Stomach smooth muscle (tissue), 2 donors: Measurements from ENCODE around the gene PLCD3.
A peak's percentile ranks its signal among the peaks of the same experiment; 100 is the strongest.

Experiments
- H3K27ac ChIP-seq: one replicate; pipeline ENCODE4 v1.7.0; 2013; ENCODE audit warnings: mild to moderate bottlenecking, low read length, inconsistent platforms
- H3K27me3 ChIP-seq, 2 donors: one replicate each; pipeline ENCODE4 v1.7.0; 2013; ENCODE audit warnings: low read length in 2 of 2; ENCODE audit not compliant: insufficient read depth in 2 of 2, control insufficient read depth in 1 of 2
- H3K36me3 ChIP-seq, 2 donors: one replicate each; pipeline ENCODE4 v1.7.0; 2013; ENCODE audit warnings: low read length in 2 of 2; ENCODE audit not compliant: control insufficient read depth in 2 of 2, insufficient read depth in 2 of 2
- H3K4me1 ChIP-seq: one replicate; pipeline ENCODE4 v1.7.0; 2013; ENCODE audit warnings: low read length; ENCODE audit not compliant: control insufficient read depth, insufficient read depth
- H3K4me3 ChIP-seq, 2 donors: one replicate each; pipeline ENCODE4 v1.7.0; 2013; ENCODE audit warnings: low read length in 2 of 2
- H3K9ac ChIP-seq, 2 donors: one replicate each; pipeline ENCODE4 v1.7.0; 2013; ENCODE audit warnings: low read length in 2 of 2, mild to moderate bottlenecking in 1 of 2
- H3K9me3 ChIP-seq, 2 donors: one replicate each; pipeline ENCODE4 v1.7.0; 2013; ENCODE audit warnings: low read length in 2 of 2; ENCODE audit not compliant: control insufficient read depth in 2 of 2
- donor health status: healthy.
- donor health status: Pancreatic carcinoma.

Gene PLCD3

GRCh38 chr17:45104907-45105624, 27.2 kb downstream of the PLCD3 start:
- H3K27ac ChIP-seq: no peak overlapping the region
- no peak overlapping the region for H3K4me3 ChIP-seq
- H3K9ac ChIP-seq: no peak overlapping the region
- peaks cover 30% of the 10 kb centered on the region for H3K4me1 ChIP-seq
- H3K9me3 ChIP-seq: no peaks in the 10 kb centered on the region
- H3K36me3 ChIP-seq: peaks cover 57 to 60% of the 10 kb centered on the region in 2 donors
- H3K27me3 ChIP-seq: no peaks in the 10 kb centered on the region

GRCh38 chr17:45104497-45104896, 27.8 kb downstream of the PLCD3 start:
- Histone ChIP-seq H3K27me3 (no peaks in the 10 kb centered on the region), H3K27ac (no peak overlapping the region), H3K36me3 (peaks cover 60% of the 10 kb centered on the region in 2 donors), H3K4me3 (no peak overlapping the region), H3K9ac (no peak overlapping the region), H3K9me3 (no peaks in the 10 kb centered on the region), H3K4me1 (peaks cover 30% of the 10 kb centered on the region)

DNA sequence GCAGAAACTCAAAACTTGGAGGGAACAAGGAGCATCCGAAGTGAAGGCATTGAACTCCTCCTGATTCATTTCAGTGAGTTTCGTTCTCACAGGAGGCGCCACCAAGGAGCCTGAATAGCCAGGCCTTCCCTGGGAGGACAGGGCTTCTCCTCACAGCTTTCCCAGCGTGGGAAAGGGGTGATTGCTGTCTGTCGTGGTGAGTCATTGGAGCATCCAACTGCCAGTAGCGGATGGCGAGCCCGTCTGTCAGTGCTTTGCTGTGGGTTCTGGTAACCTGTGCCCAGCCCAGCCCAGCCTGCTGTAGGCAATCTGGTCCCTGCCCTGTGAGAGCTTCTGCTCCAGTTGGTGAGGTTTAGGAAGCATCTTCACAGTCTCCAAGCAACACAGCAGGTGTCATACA, 28.3 kb downstream of the PLCD3 start:
- Histone ChIP-seq H3K36me3 (peaks cover 62 to 63% of the 10 kb centered on the region in 2 donors), H3K27me3 (no peaks in the 10 kb centered on the region), H3K4me1 (peaks cover 29% of the 10 kb centered on the region), H3K4me3 (no peak overlapping the region), H3K27ac (no peak overlapping the region), H3K9me3 (no peaks in the 10 kb centered on the region), H3K9ac (no peak overlapping the region)

DNA sequence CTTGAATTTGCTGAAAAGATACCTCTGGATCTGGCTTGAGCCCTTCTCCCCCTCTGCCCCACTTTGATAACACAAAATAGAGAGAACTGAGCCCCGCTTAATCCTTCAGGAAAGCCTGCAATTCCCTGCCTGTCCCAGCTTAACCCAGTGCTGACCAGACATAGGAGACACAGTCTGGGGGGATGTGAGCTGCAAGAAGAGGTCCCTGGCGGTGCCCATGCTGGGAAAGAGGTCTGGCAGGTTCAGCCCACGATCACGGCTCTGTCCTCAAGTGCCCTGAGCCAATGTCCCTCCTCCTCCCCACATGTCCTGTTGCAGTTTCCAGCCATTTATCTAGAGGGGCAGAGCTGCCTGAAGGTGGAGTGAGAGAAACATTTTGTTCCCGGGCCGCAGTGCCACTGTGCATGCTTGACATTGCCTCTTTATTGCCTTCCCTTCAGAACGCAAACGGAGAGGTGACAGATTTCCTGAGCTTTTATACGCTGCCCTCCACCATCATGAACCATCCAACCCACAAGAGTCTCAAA, 29.0 kb downstream of the PLCD3 start:
- H3K27ac ChIP-seq: no peak overlapping the region
- peaks cover 63 to 64% of the 10 kb centered on the region in 2 donors for H3K36me3 ChIP-seq
- H3K4me1 ChIP-seq: peaks cover 34% of the 10 kb centered on the region
- H3K4me3 ChIP-seq: no peak overlapping the region
- no peaks in the 10 kb centered on the region for H3K27me3 ChIP-seq
- H3K9ac ChIP-seq: no peak overlapping the region
- no peaks in the 10 kb centered on the region for H3K9me3 ChIP-seq

DNA sequence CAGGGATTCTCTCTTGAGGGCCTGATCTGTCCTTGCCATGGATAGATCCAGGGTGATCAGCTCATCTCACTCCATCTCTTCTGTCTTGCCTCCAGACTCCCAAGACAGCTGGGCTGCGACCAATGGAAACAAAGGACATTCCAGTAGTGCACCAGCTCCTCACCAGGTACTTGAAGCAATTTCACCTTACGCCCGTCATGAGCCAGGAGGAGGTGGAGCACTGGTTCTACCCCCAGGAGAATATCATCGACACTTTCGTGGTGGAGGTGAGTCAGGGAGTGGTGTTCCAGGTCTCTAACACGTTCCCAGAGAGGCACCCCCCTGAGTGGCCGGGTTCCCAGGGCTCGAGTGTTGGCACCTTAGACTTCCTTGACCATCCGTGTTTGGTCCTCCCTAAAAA, 29.5 kb downstream of the PLCD3 start:
- no peak overlapping the region for H3K4me3 ChIP-seq
- H3K9ac ChIP-seq: no peak overlapping the region
- H3K9me3 ChIP-seq: no peaks in the 10 kb centered on the region
- H3K27ac ChIP-seq: no peak overlapping the region
- H3K27me3 ChIP-seq: no peaks in the 10 kb centered on the region
- peaks cover 33% of the 10 kb centered on the region for H3K4me1 ChIP-seq
- H3K36me3 ChIP-seq: peaks cover 66% of the 10 kb centered on the region in 2 donors

DNA sequence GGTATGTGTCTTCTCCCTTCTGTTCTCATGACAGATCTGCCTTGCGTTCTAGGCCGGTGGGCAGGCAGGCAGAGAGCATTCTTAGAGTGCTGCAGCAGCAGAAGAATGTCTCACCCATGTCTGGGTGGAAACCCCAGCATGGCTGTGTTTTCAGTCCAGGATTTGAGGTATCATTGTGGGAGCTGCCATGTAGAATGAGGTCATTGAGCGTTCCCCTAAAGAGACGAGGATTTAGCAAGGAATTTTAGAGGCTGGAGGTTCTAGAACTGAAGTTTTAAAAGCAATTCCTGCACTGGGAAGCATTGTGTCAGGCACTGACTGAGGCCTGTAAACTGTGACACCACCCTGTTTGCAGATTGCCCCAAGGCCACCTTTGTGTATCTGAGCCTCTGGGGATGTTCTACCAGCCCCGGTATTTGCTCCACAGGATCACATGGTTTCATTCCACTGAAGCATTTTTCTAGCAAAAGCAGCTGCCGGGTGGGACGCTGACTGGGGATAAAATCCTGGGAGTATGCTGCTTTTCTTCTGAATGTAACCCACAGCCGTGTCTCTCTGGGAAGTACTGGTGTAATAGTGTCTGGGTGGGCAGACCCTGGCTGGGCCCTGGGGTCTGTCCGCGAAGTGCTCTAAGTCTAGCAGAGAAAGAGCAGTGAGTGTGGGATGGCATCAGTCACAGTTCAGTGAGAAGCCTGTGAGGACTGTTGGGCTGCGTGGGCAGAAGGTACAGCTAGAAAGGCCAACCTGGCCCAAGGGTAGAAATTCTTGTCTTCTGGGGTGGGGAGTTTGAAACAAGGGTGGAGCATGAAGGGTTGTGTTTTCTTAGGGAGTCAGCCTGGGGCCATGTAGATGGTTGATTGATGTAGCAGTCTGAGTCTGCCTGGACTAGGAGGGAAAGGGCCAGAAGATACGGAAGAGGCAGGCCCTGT, 30.2 kb downstream of the PLCD3 start:
- no peak overlapping the region for H3K27ac ChIP-seq
- no peaks in the 10 kb centered on the region for H3K9me3 ChIP-seq
- peaks cover 30% of the 10 kb centered on the region for H3K4me1 ChIP-seq
- no peak overlapping the region for H3K9ac ChIP-seq
- H3K27me3 ChIP-seq: no peaks in the 10 kb centered on the region
- peaks cover 69 to 71% of the 10 kb centered on the region in 2 donors for H3K36me3 ChIP-seq
- H3K4me3 ChIP-seq: no peak overlapping the region

DNA sequence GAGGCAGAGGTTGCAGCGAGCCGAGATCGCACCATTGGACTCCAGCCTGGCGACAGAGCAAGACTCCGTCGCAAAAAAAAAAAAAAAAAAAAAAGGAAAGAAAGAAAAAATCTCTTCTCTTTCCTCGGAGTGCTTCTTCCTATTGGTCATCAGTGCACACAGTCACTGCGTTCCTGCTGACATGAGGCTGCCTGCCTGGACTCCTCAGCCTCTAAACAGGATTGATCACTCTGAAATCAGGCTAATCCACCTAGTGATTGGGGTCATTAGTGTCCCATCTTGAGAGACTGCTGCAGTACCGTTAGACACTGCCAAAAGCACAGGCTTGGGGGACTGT, 30.8 kb downstream of the PLCD3 start:
- H3K9me3 ChIP-seq: no peaks in the 10 kb centered on the region
- H3K36me3 ChIP-seq: peaks cover 69 to 70% of the 10 kb centered on the region in 2 donors
- no peaks in the 10 kb centered on the region for H3K27me3 ChIP-seq
- no peak overlapping the region for H3K4me3 ChIP-seq
- no peak overlapping the region for H3K27ac ChIP-seq
- no peak overlapping the region for H3K9ac ChIP-seq
- peaks cover 24% of the 10 kb centered on the region for H3K4me1 ChIP-seq

DNA sequence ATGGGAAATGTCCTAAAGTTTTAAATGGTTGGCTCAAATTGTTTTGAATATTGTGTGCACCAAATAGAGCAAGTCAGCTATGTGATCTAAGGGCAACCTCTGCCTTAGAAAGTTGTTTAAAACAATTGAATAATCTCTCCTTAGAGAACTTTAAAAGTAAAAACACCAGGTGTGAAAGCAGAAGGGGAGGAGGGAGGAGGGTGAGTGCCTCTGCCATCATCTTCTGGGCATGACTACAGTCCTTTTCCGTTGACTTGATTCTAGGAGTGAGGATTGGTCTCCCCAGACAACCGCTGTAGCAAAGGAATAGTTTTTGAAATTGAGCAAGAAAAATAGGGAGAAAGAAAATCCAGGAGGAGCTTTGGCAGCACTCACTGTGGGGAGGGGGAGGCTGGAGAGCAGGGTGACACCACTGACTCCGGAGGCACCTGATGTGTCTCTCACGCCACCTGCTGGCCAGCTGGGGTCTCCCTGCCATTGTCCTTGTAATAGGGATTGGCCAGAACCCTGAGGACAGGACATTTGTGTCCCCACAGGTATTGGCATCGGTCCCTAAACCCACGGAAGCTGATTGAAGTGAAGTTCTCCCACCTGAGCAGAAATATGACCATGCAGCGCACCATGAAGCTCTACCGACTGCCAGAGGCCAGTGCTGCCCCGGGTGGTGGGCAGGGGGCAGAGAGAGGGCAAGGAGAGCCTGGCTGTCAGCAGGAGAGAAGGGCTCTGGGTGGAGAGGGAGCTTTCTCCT, 33.3 kb downstream of the PLCD3 start:
- Histone ChIP-seq H3K27me3 (no peaks in the 10 kb centered on the region), H3K36me3 (peaks cover 56 to 63% of the 10 kb centered on the region in 2 donors), H3K27ac (peak overlapping the region; percentile 24), H3K9me3 (no peaks in the 10 kb centered on the region), H3K4me1 (peaks cover 25% of the 10 kb centered on the region), H3K9ac (no peak overlapping the region), H3K4me3 (no peak overlapping the region)

DNA sequence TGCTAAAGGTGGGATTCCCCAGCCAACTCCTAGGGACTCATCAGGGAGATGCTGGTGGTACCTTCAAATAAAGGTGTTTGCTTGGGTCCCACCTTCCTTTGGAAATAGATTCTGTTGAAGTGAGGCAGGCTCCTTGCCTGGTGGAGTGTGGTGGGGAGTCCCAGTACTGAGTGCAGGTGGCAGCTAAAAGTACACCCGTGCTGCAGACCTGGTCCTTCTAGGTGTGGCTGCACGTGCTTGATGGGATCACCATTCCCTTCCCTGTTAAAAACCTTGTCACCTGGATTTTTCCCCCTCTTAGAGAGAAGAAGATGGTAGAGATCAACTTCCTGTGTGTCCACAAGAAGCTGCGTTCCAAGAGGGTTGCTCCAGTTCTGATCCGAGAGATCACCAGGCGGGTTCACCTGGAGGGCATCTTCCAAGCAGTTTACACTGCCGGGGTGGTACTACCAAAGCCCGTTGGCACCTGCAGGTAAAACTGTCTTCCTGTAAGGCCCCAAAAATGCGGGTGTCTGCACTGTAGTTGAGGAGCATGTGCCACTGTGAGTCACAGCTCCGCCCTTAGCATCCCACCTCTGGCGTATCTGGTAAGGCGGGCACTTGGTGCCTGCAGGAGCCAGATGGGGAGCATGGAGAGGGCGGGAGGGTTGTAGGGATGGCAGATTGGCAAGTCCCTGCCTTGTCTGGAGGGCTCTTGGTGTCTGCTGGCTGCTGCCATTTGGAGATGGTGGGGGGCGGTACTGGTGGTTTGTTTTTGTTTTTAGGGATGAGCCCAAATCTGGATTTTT, 34.0 kb downstream of the PLCD3 start:
- Histone ChIP-seq H3K9ac (no peak overlapping the region), H3K27ac (peak overlapping the region; percentile 24), H3K36me3 (peaks cover 48 to 55% of the 10 kb centered on the region in 2 donors), H3K4me1 (peaks cover 33% of the 10 kb centered on the region), H3K4me3 (no peak overlapping the region), H3K27me3 (no peaks in the 10 kb centered on the region), H3K9me3 (no peaks in the 10 kb centered on the region)

DNA sequence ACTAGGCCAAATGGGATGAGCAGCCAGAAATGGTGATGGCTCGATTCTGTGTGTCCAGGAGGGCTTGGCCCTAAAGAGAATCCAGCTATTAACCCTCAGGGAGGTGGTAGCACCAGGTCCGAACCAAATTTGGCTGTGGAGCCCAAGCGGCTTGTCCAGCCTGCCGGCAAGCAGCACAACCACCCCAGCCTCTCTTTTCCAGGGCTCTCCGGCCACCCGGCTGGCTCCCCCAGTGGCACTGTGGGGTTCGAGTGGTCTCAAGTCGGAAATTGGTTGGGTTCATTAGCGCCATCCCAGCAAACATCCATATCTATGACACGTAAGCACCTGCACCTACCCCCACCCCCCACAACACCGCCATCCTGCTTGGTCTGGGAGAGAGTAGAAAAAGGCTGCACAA, 35.4 kb downstream of the PLCD3 start:
- Histone ChIP-seq H3K4me3 (no peak overlapping the region), H3K4me1 (peaks cover 46% of the 10 kb centered on the region), H3K36me3 (peaks cover 37 to 42% of the 10 kb centered on the region in 2 donors), H3K9ac (no peak overlapping the region), H3K27me3 (no peaks in the 10 kb centered on the region), H3K27ac (peak overlapping the region; percentile 31), H3K9me3 (no peaks in the 10 kb centered on the region)
